Karpas-422 (cell line): ENCODE results near the gene PARP15. TPM values are rescaled to one million over a fixed set of nuclear protein-coding genes. Genes with fewer than 3 reads are reported as not detected.
A peak's percentile ranks its signal among the peaks of the same experiment; 100 is the strongest.
"Not testable (repeated sequence)": the region's sequence is repeated elsewhere in the genome, so short reads cannot be mapped to it uniquely, and the experiment has no call there.

Source experiments
- DNase-seq: peaks from one replicate; pipeline ENCODE4 v3.0.0-alpha.2; 2015
- H2AFZ ChIP-seq: fragments of 200-600 bp; sonication (generic); 2 replicates; pipeline ENCODE4 v1.6.1; 2014; ENCODE audit warnings: antibody characterized with exemption, low read length, mixed read lengths
- H3K27ac ChIP-seq: fragments of 200-600 bp; sonication (generic); 2 replicates; pipeline ENCODE4 v1.5.1; 2014; ENCODE audit warnings: mild to moderate bottlenecking, low read length, moderate library complexity
- H3K27me3 ChIP-seq: fragments of 200-600 bp; sonication (generic); 2 replicates; pipeline ENCODE4 v1.6.1; 2014; ENCODE audit warnings: low read length, mixed read lengths
- H3K36me3 ChIP-seq: fragments of 200-600 bp; sonication (generic); 2 replicates; pipeline ENCODE4 v1.6.1; 2014; ENCODE audit warnings: low read length, mixed read lengths; ENCODE audit not compliant: insufficient read depth
- H3K4me1 ChIP-seq: fragments of 200-600 bp; sonication (generic); 2 replicates; pipeline ENCODE4 v1.6.1; 2014; ENCODE audit warnings: mild to moderate bottlenecking, low read length, mixed read lengths
- H3K4me2 ChIP-seq: fragments of 200-600 bp; sonication (generic); 2 replicates; pipeline ENCODE4 v1.6.1; 2014; ENCODE audit warnings: low read length, low read depth, mild to moderate bottlenecking; ENCODE audit not compliant: poor library complexity, severe bottlenecking
- H3K4me3 ChIP-seq: fragments of 200-600 bp; sonication (generic); 2 replicates; pipeline ENCODE4 v1.5.1; 2014; ENCODE audit warnings: mild to moderate bottlenecking, antibody characterized with exemption, low read length, mixed read lengths
- H3K79me2 ChIP-seq: fragments of 200-600 bp; sonication (generic); 2 replicates; pipeline ENCODE4 v1.6.1; 2014; ENCODE audit warnings: mild to moderate bottlenecking, low read length, mixed read lengths
- H3K9ac ChIP-seq: fragments of 200-600 bp; sonication (generic); 2 replicates; pipeline ENCODE4 v1.6.0; 2014; ENCODE audit warnings: low read length
- H3K9me2 ChIP-seq: fragments of 200-600 bp; sonication (generic), shearing (Covaris generic); replicated peaks from 2 replicates; pipeline ENCODE4 v1.6.0; 2014; ENCODE audit warnings: mild to moderate bottlenecking, low read length, moderate library complexity; ENCODE audit not compliant: insufficient read depth
- H3K9me3 ChIP-seq: fragments of 300-700, 200-600 bp; sonication (generic); 2 replicates; pipeline ENCODE4 v1.6.1; 2014; ENCODE audit warnings: low read length, mixed read lengths
- H4K20me1 ChIP-seq: fragments of 200-600 bp; sonication (generic); 2 replicates; pipeline ENCODE4 v1.6.1; 2014; ENCODE audit warnings: mild to moderate bottlenecking, antibody characterized with exemption, low read length, low read depth; ENCODE audit not compliant: insufficient read depth
- total RNA-seq: library from RNA; depleted of rRNA; stranded (reverse); fragments of >200 nt; shearing (Covaris generic); gene quantifications from 2 replicates; pipeline ENCODE4 v1.2.3, GENCODE V29; 2014; ENCODE audit warnings: low replicate concordance

PARP15 gene
- total RNA-seq, 1 experiment from 2014 or later: 54.3 TPM

DNA sequence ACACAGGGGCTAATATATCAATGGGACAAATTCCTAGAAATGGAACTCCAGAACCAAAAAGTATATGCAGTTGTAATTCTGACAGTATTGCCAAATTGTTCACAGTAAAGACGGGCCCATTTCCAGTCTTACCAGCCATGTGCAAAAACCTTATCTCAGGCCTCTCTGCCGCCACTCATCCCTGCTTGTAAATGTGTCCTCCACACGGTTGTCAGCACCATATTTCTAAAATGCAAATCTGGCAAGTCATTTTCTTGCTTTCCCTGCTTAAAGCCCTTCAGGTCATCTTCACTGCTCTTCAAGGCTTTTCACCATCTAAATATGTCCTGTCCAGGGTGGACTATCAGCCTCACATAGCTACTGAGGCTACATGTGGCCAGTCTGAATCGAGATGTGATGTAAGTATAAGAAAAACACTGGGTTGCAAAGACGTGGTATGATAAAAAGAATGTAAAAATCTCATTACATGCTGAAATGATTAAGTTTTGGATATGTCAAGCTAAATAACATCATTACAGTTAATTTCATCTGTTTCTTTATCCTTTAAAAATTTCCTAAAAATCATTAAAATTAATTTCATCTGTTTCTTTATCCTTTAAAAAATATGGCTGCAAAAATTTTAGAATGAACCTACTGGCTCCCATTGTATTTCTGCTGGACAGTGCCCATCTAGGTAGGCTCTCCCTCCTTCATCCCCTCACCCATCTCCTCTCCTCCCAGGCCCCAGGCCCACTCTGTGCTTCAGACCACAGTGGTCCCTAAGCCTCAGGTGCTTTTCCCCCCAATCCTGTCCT, 14.3 kb upstream of the PARP15 start:
- peaks cover 26% of the 10 kb centered on the region for H3K79me2 ChIP-seq
- H4K20me1 ChIP-seq: no peaks in the 10 kb centered on the region
- peak overlapping the region; percentile 89 for H3K9ac ChIP-seq
- peaks cover 42% of the 10 kb centered on the region for H3K4me1 ChIP-seq
- peak overlapping the region; percentile 89 for H3K4me2 ChIP-seq
- no peaks in the 10 kb centered on the region for H3K9me2 ChIP-seq
- peak overlapping the region; percentile 89 for H3K27ac ChIP-seq
- H3K27me3 ChIP-seq: no peaks in the 10 kb centered on the region
- peak overlapping the region; percentile 71; the same call in 1 of the 2 replicates for H2AFZ ChIP-seq
- H3K9me3 ChIP-seq: no peaks in the 10 kb centered on the region
- peaks cover 12% of the 10 kb centered on the region for H3K36me3 ChIP-seq
- DNase-seq: peak; percentile 71
- peak overlapping the region; percentile 74 for H3K4me3 ChIP-seq

DNA sequence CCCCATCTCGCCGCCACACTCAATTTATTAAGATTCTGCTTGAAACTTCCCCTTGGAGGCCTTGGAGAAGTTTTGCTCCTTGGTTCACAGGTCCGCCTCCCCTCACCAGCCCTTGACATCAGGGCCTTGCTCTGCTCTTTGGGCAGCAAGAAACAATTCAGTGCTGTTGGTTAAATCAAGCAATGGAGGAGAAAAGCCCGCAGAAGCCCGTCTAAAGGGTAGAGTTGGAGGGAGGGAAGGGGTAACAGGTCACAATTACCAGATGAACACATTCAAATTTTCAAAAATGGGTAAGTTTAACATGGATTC, 13.8 kb upstream of the PARP15 start:
- H3K9ac ChIP-seq: peak overlapping the region; percentile 89
- H3K9me2 ChIP-seq: no peaks in the 10 kb centered on the region
- peaks cover 12% of the 10 kb centered on the region for H3K36me3 ChIP-seq
- peak overlapping the region; percentile 89 for H3K4me2 ChIP-seq
- peak; percentile 69 for DNase-seq
- peaks cover 26% of the 10 kb centered on the region for H3K79me2 ChIP-seq
- no peaks in the 10 kb centered on the region for H3K27me3 ChIP-seq
- H3K4me3 ChIP-seq: peak overlapping the region; percentile 74
- H3K9me3 ChIP-seq: no peaks in the 10 kb centered on the region
- H3K27ac ChIP-seq: peak overlapping the region; percentile 89
- peak overlapping the region; percentile 71 for H2AFZ ChIP-seq
- H3K4me1 ChIP-seq: peaks cover 44% of the 10 kb centered on the region
- H4K20me1 ChIP-seq: no peaks in the 10 kb centered on the region

DNA sequence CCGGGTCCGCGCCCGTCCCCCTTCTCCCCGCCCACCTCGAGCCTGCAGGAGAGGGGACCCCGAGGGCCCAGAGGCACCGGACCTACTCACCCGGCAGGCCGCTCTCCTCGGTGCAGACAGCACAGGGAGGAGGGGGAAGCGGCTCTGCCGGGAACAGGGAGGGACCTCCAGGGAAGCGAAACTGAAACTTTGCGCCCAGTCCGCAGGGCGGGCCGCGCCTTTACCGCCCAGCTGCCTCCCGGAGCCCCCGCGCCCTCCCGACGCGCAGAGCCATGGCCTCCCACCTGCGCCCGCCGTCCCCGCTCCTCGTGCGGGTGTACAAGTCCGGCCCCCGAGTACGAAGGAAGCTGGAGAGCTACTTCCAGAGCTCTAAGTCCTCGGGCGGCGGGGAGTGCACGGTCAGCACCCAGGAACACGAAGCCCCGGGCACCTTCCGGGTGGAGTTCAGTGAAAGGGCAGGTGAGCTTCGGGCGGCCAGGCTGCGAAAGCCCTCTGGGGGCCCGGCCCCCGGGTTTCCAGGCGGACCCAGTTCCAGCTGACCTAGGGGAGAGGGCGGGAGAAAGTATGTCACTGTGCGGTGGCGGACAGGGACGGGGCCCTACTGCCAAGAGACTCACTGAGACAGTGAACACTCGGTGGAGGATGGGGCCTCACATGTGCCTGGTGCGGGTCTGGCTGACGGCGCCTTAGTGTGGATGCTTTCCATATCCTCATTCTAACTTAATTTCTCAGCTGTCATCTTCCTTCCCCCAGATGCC, 13.1 kb upstream of the PARP15 start, which contains the start of the genes DTX3L and PARP9:
Gene DTX3L, plus strand, starts transcription at position 184 of the 758 bp plus-strand sequence. Its CDS starts 89 bp downstream, at position 273.
Gene PARP9, minus strand, starts transcription at position 146 of the 758 bp plus-strand sequence. CDS start 4,680 bp downstream, outside the sequence.
- Histone ChIP-seq H3K36me3 (peaks cover 9% of the 10 kb centered on the region), H4K20me1 (no peaks in the 10 kb centered on the region), H3K9ac (peak within 1 kb of the TSS; percentile 89), H3K4me2 (peak within 1 kb of the TSS; percentile 89), H3K4me1 (peaks cover 47% of the 10 kb centered on the region), H2AFZ (peak within 1 kb of the TSS; percentile 71), H3K9me3 (no peaks in the 10 kb centered on the region), H3K27me3 (no peaks in the 10 kb centered on the region), H3K27ac (peak within 1 kb of the TSS; percentile 89), H3K4me3 (peak within 1 kb of the TSS; percentile 74), H3K9me2 (no peaks in the 10 kb centered on the region), H3K79me2 (peaks cover 26% of the 10 kb centered on the region)
- peak; percentile 86 for DNase-seq

DNA sequence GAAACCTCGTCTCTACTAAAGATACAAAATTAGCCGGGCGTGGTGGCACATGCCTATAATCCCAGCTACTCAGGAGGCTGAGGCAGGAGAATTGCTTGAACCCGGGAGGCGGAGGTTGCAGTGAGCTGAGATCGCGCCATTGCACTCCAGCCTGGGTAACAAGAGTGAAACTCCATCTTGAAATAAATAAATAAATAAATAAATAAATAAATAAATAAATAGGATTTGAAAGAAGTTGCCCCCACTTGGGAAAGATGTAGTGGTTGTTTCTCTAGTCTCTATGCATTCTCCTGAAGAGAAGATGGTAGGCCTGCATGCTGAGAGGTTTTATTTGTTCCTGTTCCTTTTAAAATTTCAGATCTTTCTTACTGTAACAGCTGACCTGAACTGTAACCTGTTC, 9.3 kb upstream of the PARP15 start:
- H4K20me1 ChIP-seq, H3K9ac ChIP-seq, H3K9me3 ChIP-seq, H3K9me2 ChIP-seq, H3K4me3 ChIP-seq, DNase-seq, H2AFZ ChIP-seq, H3K27me3 ChIP-seq, H3K4me2 ChIP-seq: not testable (repeated sequence)
- Histone ChIP-seq H3K4me1 (peaks cover 36% of the 10 kb centered on the region), H3K79me2 (peaks cover 24% of the 10 kb centered on the region), H3K36me3 (peaks cover 24% of the 10 kb centered on the region), H3K27ac (0 out of 2 replicates have a peak overlapping the region, but pooled peaks have one; percentile 14)

- Histone ChIP-seq H3K27ac (peak overlapping the region; percentile 30), H4K20me1 (no peaks in the 10 kb centered on the region), H3K9me2 (no peaks in the 10 kb centered on the region), H3K9ac (no peak overlapping the region), H3K4me1 (peaks cover 36% of the 10 kb centered on the region), H3K4me3 (no peak overlapping the region), H3K4me2 (no peak overlapping the region), H3K79me2 (peaks cover 20% of the 10 kb centered on the region), H3K9me3 (no peaks in the 10 kb centered on the region), H3K27me3 (no peaks in the 10 kb centered on the region), H3K36me3 (peaks cover 24% of the 10 kb centered on the region), H2AFZ (no peak overlapping the region)
- DNase-seq: no peak
These were observed 8.7 kb upstream of the PARP15 start for GRCh38 chr3:122568755-122569154.

GRCh38 chr3:122572940-122573412, 4.5 kb upstream of the PARP15 start:
- H3K27ac ChIP-seq: peak overlapping the region; percentile 99

GRCh38 chr3:122576174-122576940, 1.1 kb upstream of the PARP15 start:
- peak overlapping the region; percentile 92 for H3K4me2 ChIP-seq
- H3K79me2 ChIP-seq: peaks cover 15% of the 10 kb centered on the region
- H3K9ac ChIP-seq: peak overlapping the region; percentile 86
- no peaks in the 10 kb centered on the region for H3K9me2 ChIP-seq
- no peaks in the 10 kb centered on the region for H3K27me3 ChIP-seq
- peak overlapping the region; percentile 99 for H3K27ac ChIP-seq
- peak overlapping the region; percentile 85 for H3K4me3 ChIP-seq
- H3K4me1 ChIP-seq: peaks cover 72% of the 10 kb centered on the region
- peak; percentile 97 for DNase-seq
- no peaks in the 10 kb centered on the region; the same call in 1 of the 2 replicates for H3K36me3 ChIP-seq
- peaks cover 3% of the 10 kb centered on the region for H3K9me3 ChIP-seq
- H2AFZ ChIP-seq: 0 out of 2 replicates have a peak overlapping the region, but pooled peaks have one; percentile 11
- no peaks in the 10 kb centered on the region for H4K20me1 ChIP-seq

More at GRCh38 chr3:122572940-122573412, 4.5 kb upstream of the PARP15 start:
- peak; percentile 89 for DNase-seq
- Histone ChIP-seq H3K36me3 (peaks cover 18% of the 10 kb centered on the region; the same call in 1 of the 2 replicates), H3K9ac (no peak overlapping the region), H3K79me2 (no peaks in the 10 kb centered on the region; the same call in 1 of the 2 replicates), H3K4me2 (peak overlapping the region; percentile 36), H3K4me3 (no peak overlapping the region), H3K9me3 (no peaks in the 10 kb centered on the region), H4K20me1 (no peaks in the 10 kb centered on the region), H2AFZ (no peak overlapping the region), H3K27me3 (no peaks in the 10 kb centered on the region), H3K4me1 (peaks cover 62% of the 10 kb centered on the region), H3K9me2 (no peaks in the 10 kb centered on the region)
